GM18511 (cell line): Measurements from ENCODE around the gene CDK13.

Experiments used
- ATAC-seq: cut with Tn5 transposase; IDR thresholded peaks from one replicate; pipeline ENCODE4 v1.9.1; 2021; ENCODE audit warnings: mild to moderate bottlenecking, moderate library complexity; ENCODE audit not compliant: unreplicated experiment

The CDK13 gene

GRCh38 chr7:39948956-39949928, 814 bp upstream of the CDK13 start:
- ATAC-seq, result peak; percentile 66

DNA sequence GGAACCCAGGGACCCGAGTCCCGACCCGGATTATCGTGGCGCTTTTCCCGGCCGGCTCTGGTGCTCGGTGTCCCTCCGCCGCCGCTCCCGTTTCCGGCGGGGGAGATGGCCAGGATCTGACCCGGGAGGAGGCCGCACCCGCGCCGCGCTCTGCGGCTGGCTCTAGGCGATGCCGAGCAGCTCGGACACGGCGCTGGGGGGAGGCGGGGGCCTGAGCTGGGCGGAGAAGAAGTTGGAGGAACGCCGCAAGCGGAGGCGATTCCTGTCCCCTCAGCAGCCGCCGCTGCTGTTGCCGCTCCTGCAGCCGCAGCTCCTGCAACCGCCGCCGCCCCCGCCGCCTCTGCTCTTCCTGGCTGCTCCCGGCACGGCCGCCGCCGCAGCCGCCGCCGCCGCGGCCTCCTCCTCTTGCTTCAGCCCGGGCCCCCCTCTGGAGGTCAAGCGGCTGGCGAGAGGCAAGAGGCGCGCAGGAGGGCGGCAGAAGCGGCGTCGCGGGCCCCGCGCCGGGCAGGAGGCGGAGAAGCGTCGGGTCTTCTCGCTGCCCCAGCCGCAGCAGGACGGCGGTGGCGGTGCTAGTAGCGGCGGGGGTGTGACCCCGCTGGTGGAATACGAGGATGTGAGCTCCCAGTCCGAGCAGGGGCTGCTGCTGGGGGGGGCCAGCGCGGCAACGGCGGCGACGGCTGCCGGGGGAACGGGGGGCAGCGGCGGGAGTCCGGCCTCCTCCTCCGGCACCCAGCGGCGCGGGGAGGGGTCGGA, 593 bp downstream of the CDK13 start:
- ATAC-seq, result no peak

GRCh38 chr7:39951226-39952194, 1.5 kb downstream of the CDK13 start:
- peak; percentile 25 for ATAC-seq

DNA sequence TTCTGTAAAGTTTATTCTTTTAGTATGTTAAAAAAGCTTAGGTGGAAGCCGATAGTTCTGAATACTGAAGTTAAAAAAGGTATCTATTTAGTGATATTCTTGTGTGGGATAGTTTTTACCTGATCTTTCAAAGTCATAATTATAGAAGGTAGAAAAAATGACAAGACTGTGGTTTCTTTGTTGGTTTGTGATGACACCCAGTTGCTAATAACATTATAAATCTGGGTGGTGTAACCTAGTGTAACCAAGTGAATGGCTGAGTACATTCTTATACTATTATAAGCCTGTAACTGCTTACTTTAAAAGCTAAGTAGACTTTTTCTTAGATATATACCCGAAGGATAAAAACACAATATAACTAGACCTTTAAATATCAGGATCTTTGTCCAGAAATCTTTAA, 2.3 kb downstream of the CDK13 start:
- no peak for ATAC-seq

GRCh38 chr7:39952803-39953202, 2.7 kb downstream of the CDK13 start:
- no peak for ATAC-seq

DNA sequence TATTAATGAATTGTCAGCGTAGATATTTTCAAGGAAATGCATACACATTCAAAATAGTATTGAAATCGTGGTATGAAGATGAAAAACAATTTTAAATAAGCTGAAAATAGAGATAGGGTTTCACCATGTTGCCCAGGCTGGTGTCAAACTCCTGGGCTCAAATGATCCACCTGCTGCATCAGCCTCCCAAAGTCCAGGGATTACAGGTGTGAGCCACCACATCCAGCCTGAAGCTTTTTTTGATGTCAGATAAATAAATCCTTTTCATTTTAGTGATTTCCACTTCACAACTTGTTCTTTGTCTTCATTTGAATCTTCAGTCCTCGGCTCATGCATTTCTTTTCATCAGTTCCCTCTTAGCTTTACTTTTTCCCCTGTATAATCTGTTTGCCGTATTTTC, 4.6 kb downstream of the CDK13 start:
- ATAC-seq, result no peak

DNA sequence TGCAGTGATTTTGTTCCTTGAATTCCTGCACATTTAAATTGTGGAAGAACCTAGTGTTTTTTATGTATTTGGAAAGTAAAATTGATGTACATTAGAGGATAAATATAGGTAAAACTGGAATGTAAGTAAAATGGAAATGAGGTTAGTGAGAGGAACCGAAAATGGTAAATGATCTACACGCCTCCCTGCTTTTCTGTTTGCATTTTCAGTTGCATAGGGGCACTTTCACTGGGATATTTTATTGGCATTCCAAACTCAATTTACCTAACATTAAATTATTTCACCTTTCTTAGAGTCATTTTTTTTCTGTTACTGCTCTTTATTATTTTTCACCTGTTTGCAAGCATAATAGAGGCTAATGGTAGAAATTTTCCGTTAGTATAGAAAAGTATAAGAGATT, 8.0 kb downstream of the CDK13 start:
- ATAC-seq, result no peak

- ATAC-seq, result no peak
Observed at GRCh38 chr7:39967406-39968161, 17.5 kb downstream of the CDK13 start.

GRCh38 chr7:39969431-39969830, 19.4 kb downstream of the CDK13 start:
- no peak for ATAC-seq

DNA sequence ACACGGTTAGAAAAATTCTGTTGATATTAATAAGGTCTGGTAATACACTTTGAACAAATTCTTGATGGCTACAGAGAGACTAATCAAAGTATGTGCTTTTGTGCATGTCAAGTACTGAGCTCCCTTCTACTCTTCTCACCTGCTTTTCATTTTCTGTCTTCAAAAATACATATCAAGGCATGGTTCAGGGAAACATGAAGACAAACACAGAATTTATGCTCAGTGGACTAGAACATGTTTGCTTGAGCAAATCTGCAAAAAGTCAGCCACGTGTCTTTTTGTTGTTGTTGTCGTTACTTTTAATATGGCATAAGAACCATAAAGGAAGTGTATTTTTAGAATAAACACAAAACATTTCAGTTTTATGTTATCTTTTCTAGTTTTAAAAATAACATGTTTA, 21.9 kb downstream of the CDK13 start:
- peak; percentile 63 for ATAC-seq

GRCh38 chr7:39973801-39974200, 23.7 kb downstream of the CDK13 start:
- no peak for ATAC-seq

DNA sequence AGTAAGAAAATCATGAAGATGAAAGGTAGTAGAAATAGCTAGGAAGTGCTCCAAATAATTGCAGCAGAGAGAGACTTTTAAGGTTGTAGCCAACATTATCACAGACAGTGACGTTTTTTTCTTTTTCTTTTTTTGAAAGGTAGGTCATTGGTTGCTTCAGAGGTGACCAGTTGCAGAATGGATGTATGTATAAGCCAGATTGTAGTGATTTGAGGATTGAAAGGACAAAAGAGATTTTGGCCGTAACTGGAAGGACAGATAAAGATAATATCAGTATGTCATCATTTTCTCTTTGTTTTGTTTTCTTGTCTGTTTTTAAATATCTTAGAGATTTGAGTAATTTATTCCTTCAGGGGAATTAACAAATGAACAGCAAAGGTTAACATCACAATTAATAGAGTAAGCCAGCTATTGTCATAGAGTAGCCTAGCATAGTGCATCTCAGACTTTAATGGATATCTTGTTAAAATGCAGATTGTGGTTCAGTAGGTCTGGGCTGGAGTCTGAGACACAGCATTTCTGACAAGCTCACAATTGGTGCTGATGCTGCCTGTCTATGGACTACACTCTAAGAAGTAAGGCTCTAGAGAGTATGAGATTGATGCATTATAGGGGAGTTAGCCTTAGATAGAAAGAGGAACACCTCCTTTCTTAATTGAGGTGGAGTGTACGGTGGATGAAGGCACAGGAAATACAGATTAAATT, 28.3 kb downstream of the CDK13 start:
- ATAC-seq, result no peak

DNA sequence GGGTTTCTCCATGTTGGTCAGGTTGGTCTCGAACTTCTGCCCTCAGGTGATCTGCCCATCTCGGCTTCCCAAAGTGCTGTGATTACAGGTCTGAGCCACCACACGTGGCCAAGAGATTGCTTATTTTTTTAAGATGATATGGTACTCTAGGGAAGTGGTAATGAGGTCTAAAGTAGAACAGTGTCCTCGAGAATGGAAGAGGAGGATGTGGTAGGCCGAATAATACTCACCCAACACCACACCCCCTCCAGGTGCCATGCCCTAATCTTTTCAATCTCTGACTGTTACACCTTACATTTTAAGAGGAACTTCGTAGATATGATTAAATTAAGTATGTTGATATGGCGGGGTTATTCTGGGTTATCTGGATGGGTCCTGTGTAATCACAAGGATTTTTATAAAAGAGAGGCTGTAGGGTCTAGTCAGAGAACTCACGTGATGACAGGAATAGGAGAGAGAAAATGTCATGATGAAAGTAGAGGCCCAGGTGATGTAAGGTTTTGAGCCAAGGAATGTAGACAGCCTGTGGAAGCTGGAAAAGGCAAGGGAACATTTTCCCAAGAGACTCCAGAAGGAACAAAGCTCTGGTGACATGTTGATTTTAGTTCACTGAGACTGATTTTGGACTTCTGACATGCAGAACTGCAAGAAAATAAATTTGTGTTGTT, 29.5 kb downstream of the CDK13 start:
- ATAC-seq, result no peak

DNA sequence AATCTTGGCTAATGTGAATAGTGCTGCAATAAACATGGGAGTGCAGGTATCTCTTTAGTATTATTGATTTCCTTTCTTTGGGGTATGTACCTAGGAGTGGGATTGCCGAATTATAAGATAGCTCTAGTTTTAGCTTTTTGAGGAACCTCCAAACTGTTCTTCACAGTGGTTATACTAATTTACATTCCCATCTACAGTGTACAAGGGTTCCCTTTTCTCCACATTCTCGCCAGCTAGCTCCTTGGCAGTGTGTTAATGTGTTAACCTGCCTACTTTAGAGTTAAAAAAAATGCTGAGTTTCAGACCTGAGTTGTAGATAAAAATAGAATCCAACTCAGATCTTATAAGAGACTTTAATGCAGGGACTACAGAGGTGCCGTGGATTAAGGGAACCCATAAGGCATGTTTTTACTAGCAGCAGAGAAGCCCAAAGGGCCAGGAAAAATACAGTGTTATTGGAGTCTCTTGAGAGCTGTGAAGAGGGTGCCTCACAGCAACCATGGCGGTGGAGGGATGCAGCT, 35.4 kb downstream of the CDK13 start:
- ATAC-seq, result no peak

- ATAC-seq, result no peak
Observed at GRCh38 chr7:39987641-39988347, 37.7 kb downstream of the CDK13 start.

- no peak for ATAC-seq
Observed at GRCh38 chr7:40000734-40001315, 50.8 kb downstream of the CDK13 start.

DNA sequence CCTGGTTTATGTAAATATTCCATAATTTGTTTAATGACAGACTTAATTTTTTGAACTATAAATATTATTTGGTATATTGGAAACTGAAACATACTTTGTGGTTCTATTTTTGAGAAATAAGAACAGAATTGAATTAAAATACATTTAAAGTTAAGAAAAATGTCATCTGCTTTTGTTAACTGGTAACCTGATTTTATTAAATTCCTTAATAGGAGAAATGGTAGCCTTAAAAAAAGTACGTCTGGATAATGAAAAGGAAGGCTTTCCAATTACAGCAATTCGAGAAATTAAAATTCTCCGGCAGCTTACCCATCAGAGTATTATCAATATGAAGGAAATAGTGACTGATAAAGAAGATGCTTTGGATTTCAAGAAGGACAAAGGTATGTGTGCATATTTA, 51.6 kb downstream of the CDK13 start:
- ATAC-seq, result no peak

DNA sequence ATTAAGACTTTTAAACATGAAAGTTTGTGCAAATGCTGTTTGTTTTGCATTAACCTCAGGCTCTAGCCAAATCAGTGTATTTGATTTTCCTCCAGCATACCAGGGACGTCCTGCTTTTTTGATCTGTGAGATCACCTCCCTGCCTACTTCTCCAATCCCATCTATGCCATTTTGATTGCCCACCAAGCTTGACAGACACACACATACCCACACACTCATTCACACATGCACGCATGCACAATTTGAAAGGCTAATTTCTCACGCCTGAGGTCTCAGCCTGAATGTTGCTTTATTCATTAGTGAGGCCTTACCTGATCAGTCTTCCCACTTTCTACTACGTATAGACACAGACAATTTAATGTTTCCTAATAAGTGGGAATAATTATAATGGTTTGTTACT, 53.5 kb downstream of the CDK13 start:
- ATAC-seq, result no peak
